SK-N-MC (cell line): Measurements from ENCODE around the gene FUOM.

Experiments used
- EZH2 ChIP-seq: fragments of 200-600 bp; sonication (generic); IDR thresholded peaks from one replicate; pipeline ENCODE4 v1.6.1; 2017; ENCODE audit warnings: antibody characterized with exemption
- POLR2AphosphoS5 ChIP-seq: IDR thresholded peaks from 2 replicates; pipeline ENCODE4 v1.6.1; 2012; ENCODE audit warnings: mild to moderate bottlenecking, low read depth, low read length, borderline replicate concordance

DNA sequence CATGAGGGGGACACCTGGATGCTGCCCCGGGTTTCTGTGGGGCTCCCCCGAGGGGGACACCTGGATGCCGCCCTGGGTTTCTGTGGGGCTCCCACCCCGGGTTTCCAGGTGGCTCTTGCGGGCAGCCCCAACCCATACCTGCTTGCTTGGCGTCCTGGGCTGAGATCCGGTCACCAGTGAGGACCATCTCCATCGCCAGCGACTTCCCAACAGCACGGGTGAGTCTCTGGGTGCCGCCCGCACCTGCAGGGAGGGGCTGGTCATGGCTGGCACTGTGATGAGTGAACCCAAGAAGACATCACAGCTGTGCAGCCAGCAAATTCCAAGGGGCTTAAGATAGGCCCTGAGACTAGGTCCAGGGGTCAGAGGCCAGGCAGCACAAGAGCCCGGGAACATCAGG is 8.9 kb upstream of the FUOM start:
- no peak for TF ChIP-seq EZH2
- TF ChIP-seq POLR2AphosphoS5, result no peak
